OCI-LY7 (cell line): Measurements from ENCODE around the gene TBC1D3G.
"Not testable (repeated sequence)": the region's sequence is repeated elsewhere in the genome, so short reads cannot be mapped to it uniquely, and the experiment has no call there.

Experiments
- EZH2phosphoT487 ChIP-seq: fragments of 200-600 bp; sonication (generic); IDR thresholded peaks from 2 replicates; pipeline ENCODE4 v1.6.1; 2018; ENCODE audit warnings: low read depth, borderline replicate concordance, mild to moderate bottlenecking, mixed run types, antibody characterized with exemption, low read length, moderate library complexity, mixed read lengths
- TF ChIP-seq, protein P1 (sequence below): fragments of 200-600 bp; sonication (generic); conservative IDR thresholded peaks from 2 replicates; pipeline ENCODE4 v1.5.1; 2014; ENCODE audit warnings: mild to moderate bottlenecking, antibody characterized with exemption, low read length, moderate library complexity, mixed read lengths

DNA sequence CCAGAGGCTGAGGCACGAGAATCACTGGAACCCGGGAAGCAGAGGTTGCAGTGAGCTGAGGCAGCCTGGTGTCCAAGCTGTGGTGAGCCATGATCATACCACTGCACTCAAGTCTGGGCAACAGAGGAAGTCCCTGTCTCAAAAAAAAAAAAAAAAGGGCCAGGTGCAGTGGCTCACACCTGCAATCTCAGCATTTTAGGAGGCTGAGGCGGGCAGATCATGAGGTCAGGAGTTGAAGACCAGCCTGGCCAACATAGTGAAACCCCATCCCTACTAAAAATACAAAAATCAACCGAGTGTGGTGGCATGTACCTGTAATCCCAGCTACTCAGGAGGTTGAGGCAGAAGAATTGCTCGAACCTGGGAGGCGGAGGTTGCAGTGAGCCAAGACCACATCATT lies 38.8 kb downstream of the TBC1D3G start:
- TF ChIP-seq, protein P1, sequence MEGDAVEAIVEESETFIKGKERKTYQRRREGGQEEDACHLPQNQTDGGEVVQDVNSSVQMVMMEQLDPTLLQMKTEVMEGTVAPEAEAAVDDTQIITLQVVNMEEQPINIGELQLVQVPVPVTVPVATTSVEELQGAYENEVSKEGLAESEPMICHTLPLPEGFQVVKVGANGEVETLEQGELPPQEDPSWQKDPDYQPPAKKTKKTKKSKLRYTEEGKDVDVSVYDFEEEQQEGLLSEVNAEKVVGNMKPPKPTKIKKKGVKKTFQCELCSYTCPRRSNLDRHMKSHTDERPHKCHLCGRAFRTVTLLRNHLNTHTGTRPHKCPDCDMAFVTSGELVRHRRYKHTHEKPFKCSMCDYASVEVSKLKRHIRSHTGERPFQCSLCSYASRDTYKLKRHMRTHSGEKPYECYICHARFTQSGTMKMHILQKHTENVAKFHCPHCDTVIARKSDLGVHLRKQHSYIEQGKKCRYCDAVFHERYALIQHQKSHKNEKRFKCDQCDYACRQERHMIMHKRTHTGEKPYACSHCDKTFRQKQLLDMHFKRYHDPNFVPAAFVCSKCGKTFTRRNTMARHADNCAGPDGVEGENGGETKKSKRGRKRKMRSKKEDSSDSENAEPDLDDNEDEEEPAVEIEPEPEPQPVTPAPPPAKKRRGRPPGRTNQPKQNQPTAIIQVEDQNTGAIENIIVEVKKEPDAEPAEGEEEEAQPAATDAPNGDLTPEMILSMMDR = not testable (repeated sequence)
- TF ChIP-seq EZH2phosphoT487 = not testable (repeated sequence)
